ENCODE results near the gene DICER1.

DNA sequence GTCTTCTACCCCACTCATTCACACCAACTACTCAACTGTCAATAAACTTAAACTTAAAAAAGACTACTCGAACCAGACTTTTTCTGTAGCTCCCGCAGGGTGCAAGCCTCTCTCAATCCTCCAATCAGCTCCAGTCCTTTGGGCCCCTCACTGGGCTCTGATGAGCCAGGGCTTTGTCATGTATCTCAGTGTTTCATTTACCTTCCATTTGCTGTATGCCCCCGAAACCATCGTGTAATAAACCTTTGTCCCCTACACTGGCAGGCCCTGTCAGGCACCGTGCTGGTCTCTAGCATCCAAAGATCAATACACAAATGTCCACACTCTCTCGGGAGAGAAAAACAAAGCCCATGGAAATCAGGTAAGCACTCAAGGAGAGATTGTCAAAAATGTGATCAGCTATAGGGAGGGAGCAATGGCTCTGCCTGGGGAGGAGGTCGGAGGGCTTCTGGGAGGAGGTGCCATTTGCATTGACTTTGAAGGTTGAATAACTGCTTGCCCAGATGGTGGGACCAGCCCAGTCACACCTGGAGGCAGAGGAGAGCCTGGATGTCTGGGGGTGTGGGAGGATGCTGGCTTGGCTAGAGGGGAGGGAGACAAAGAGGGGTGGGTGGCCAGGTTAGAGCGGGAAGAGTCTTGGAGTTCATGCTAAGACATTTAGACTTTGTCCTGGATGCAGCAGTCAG lies 42.1 kb upstream of the DICER1 start:
- TF ChIP-seq GATA2 (IDR thresholded peaks at IDR 0.05; ENCODE audit: low read depth, low read length) (no peak), GATA3 (IDR thresholded peaks at IDR 0.05; ENCODE audit: low read depth, low read length) (no peak)

Data from SH-SY5Y (cell line).